ENCODE results near the gene AATF.

Gene AATF

GRCh38 chr17:37100231-37100630, 151.5 kb downstream of the AATF start:
- DNase-seq (ENCODE audit: low read depth in 1 of 2, low spot score in 1 of 2), result no peak

- no peak for DNase-seq (ENCODE audit: low read depth in 1 of 2, low spot score in 1 of 2)
Measured at GRCh38 chr17:37101306-37101705, 152.6 kb downstream of the AATF start.

GRCh38 chr17:37103231-37103630, 154.5 kb downstream of the AATF start:
- no peak for DNase-seq (ENCODE audit: low read depth in 1 of 2, low spot score in 1 of 2)

- no peak for DNase-seq (ENCODE audit: low read depth in 1 of 2, low spot score in 1 of 2)
Measured at GRCh38 chr17:37106049-37106448, 157.3 kb downstream of the AATF start.
